Measurements from ENCODE around the gene SYCE3.

SYCE3 gene

DNA sequence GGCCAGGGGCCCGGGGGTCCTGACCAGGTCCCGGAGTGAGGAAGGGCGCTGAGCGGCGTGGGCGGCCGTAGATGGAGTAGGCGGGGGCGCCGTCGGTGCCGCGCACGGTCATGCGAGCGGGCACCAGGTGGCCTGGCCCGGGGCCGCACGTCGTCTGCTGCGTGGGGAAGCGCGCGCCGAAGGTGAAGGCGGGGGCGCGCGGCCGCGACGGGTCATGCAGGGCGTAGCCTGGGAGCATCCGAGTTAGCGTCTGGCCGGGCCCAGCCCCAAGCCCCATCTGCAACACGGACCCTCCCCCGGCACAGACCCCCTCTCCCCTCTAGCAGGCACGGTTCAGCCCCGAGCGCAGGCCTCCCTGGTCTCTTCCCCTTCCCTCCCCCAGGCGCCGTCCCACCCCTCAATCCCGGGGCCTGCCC, 31.2 kb downstream of the SYCE3 start:
- DNase-seq (ENCODE audit: low read depth in 2 of 2), result peak in 1 of 2 donors; percentile 62

DNA sequence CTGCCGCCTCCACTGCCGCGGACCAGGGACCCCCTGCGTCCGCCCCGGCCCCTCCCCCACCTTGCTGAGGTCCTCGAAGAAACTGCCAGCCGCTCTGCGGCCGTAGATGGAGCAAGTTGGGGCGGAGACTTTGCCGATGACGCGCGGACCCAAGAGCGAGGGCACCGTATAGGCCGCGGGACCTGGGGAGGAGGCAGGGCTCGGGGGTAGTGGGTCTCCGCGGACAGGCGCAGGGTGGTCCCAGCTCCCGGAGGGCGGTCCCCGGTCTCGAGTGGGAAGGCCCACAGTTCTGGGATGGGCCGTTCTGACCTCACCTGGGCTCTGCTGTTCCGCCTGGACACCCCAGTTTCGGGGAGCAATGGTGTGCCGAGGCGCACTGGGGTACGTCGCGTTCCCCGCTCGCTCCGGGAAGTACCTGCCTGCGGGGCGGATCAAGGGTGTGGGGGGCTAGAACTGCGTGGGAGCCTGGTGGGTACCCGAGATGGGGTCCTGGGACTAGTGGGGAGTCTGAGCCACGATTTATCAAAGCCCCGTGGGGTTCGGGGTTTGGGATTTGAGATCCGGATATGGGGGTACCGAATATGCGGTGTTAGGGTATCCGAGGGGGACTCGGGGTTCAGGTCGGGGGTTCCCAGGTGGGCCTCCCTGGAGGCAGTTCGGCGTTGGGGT, 31.7 kb downstream of the SYCE3 start:
- DNase-seq (ENCODE audit: low read depth in 2 of 2), result peak; percentile 57 to 75

DNA sequence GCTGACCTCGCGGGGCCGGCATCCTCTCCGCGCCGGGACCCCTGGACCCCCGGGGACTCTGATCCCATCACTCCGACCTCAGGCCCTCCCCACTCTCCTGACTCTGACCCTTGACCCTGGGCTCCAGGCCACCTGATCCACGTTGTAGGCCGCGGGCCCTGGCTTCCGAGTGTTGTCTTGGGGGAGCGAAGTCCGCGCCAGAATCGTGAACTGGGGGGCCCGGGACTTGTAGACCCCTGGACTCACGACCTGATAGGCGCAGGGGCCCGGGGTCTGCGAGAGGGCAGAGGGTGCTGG, 32.2 kb downstream of the SYCE3 start:
- DNase-seq (ENCODE audit: low read depth in 2 of 2), result peak in 1 of 2 donors; percentile 43

DNA sequence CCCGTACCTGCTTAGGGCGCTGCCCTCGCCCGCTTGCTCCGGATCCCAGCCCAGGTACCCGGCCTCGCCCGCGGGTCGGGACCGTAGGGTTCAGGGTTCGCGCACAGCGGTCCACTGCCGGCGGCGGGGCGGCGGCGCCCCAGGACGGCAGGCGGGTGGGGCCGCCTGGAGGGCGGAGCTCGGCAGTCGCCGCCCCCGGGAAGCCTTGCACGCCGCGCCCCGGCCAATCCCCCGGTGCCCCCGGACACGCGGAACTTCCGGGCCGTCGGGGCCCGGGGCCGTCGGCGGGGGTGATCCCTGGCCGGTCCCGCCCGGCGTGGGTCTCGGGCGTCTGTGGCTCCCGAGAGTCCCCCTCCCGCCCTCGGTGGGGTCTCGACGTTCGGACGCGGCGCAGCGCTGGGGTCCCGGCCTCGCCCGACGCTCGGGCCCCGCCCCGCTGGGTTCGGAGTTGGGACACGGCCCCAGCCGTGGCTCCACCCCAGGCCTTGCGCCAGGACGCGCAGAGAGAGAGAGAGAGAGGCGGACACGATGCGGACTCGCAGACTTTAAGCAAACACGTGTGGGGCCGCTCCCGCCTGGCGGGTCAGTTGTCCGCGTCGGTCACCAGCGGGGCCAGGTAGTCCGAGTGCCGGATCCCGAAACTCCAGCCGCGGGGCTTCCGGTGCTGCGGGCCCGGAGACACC, 32.7 kb downstream of the SYCE3 start, which contains the start of gene TYMP:
TSS of gene TYMP (minus strand) at position 116 of the 683 bp plus-strand sequence. CDS start 303 bp downstream, outside the sequence.
- DNase-seq (ENCODE audit: low read depth in 2 of 2), result peak in 1 of 2 donors; percentile 60

DNA sequence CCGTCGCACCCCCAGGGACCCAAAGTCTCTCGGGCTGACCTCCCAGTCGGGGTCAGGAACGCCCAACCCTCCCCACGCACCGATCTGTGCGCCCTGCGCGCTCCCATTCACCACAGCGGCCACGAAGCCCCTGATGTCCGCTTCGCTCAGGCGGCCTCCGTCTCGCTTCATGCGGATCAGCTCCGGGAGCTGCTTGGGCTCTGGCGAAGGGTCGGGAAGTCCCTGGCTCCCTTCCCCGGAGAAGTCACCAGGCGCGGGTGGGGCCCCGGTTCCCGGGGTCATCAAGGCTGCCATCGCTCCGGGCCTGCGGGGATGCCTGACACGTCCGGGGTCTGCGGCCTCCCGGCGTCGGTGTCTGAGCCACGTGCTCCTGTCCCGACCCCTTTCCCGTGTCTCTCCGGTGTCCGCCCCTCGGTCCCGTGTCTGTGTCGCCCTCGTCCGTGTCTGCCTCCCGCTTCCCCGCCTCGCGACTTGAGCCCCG, 33.3 kb downstream of the SYCE3 start:
- DNase-seq (ENCODE audit: low read depth in 2 of 2), result no peak

DNA sequence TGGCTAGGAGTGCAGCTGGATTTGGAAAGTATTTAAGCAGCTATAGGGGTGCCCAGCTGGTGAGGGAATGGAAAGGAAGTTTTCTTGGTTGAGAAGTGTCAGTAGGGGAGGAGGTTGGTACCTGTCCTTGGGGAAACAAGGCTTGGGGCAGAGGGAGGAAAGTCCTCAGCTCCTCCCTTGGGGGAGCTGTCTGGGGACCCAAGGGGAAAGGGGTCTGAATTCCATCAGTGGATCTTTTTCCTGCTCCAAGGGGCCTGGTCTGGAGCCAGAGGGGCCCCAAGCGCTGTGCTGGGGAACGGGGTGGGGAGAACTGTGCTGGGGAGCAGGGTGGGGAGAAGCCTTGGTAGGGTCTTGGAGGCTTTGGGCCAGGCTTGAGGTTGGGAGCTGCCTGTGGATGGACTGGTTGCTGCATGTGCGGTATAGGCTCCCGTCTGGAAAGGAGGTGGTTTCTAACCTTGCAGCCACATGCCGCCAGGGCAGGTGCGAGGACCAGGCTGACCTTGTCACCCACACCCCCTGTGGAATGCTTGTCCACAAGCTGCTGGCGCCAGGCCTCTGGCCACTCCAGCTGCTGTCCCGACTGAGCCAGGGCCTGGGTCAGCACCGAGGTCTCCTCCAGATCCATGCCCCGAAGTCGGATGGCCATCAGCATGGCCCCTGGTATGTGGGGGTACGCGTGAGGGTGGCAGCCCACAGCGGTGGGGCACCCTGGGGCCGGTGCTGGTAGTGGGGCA, 33.9 kb downstream of the SYCE3 start:
- DNase-seq (ENCODE audit: low read depth in 2 of 2), result no peak

DNA sequence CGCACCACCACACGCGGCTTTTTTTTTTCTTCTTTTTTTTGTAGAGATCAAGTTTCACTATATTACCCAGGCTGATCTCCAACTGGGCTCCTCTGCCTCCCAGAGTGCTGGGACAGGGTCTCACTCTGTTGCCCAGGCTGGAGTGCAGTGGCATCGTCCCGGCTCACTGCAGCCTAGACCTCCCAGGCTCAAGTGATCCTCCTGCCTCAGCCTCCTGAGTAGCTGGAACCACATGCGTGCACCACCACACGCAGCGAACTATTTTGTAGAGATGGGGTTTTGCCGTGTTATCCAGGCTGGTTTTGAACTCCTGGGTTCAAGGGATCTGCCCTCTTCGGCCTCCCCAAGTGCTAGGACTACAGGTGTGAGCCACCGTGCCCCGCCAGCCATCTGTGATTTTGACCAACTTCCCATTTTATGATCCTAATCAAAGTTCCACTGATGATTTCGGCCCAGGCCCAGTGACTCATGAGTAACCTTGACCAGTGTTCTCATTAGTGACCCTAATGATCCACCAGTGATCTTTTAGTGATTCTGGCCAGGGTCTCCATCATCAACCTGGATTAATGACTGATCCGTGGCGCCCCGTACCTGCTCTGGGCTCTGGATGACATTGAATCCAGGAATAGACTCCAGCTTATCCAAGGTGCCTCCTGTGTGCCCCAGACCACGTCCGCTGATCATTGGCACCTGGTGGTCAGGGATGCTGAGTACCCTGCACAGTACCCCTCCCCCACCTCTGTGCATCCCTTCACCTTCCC, 34.6 kb downstream of the SYCE3 start:
- no peak for DNase-seq (ENCODE audit: low read depth in 2 of 2)

DNA sequence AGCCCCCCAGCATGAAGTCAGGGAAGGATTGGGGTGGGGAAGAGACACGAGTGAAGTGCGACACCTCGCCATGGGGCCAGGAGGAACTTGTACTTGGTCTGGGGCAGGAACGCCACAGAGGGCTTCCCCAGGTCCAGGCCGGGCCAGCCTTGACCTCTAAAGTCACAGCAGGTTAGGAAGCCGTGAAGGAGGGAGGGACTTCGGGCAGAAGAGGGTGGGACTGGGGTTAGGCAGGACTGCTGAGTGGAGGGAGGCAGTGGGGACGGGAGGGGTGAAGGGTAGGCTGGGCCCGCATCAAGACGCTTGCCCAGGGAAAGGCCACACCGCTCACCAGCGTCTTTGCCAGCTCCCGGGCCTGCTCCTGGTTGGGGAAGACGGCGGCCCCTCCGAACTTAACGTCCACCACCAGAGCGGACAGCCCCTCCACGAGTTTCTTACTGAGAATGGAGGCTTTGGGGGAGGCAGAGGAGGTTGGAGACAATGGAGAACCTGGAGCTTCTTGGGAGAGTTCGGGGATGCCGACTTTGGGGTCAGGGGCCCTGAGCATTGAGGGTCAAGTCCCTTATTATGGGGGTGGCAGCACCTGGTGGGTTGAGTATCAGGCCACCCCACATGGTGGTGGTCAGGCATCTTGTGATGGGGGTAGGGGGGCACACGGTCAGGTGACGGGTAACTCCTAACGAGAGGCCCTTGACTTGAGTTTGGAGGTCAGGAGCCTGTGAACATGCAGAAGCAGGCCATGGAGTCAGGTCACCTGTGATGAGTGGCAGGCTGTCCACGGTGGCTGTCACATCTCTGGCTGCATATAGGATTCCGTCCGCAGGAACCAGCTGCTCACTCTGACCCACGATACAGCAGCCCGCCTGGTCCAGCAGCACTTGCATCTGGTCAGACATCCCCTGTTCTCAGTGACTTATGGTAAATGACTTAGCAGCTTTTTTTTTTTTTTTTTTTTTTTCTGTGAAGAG, 35.6 kb downstream of the SYCE3 start:
- DNase-seq (ENCODE audit: low read depth in 2 of 2), result no peak

DNA sequence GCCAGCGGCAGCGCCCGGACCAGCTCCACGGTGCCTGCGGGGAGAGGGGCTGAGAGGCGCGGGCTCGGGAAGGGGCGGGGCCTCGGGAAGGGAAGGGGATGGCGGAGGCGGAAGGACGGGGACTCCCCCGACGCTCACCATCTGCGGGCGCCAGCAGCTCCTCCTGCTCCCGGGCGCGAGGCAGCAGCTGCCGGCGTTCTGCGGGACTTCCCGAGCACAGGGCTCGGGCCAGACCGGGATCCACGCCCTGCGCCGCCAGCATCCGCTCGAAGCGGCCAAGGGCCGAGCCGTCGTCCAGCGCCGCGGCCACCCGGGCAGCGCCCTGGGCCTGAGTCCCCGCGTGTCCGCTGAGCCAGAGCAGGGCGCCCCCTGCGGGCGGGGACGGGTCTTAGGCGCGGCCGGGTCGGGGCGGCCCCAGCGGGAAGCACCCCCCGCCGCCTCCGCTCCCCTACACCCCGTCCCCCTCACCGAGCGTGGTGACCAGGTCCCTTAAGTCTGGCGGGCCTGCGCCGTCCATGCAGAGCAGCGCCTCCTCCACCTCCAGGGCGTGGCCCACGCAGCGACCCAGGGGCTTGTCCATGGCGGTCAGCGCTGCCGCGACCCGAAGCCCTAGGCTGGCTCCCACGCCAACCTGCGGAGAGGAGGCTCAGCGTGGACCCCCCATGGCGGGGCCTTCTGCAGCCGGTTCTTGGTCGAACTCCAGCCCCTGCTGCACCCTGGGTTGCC, 36.4 kb downstream of the SYCE3 start:
- DNase-seq (ENCODE audit: low read depth in 2 of 2), result peak; percentile 78 to 83

DNA sequence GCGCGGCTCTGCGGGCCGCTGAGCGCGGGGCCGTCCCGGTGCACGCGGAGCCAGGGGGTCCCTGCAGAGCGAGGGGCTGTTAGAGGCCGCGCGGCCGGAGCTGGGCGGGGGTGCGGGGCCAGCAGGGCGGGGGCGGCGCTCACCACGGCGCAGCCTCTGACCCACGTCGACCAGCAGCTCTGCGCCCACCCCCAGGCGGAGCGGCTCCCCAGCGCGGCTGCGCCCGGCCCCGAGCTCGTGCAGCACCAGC, 36.9 kb downstream of the SYCE3 start:
- no peak for DNase-seq (ENCODE audit: low read depth in 2 of 2)

DNA sequence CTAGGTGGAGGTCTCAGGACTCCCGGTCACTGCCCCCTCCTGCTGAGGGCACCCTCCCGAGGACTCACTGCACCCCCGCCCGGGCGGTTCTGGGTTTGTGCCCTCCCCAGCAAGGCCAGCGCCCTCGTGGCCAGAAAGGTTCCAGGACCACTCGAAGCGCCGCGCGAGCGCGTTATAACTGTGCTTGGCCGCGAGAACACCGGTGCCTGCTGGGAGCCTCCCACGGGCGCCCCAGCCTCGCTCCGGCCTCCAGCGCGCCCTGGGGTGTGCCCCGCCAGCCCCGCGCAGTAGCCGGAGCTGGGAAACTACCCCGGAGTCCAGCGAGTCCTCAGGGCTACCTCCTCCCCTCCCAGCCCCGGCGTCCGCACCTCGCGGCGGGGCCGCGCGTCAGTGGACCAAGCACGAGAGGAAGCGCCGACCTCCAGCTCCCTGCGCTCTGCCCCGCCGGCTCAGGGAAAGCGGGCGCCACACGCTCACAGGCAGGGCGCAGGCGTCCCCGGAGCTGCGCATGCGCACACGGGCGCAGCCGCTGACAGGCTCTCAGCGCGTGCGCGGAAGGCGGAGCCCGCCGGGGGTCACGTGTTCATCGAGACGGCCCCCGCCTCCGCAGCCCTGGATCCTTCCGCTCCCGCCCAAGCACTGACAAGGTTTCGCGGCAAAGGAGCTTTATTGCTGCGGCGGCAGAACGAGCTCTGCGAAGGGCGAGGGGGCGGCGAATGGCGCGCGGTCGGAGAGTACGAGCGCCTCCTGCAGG, 37.4 kb downstream of the SYCE3 start, which contains the start of gene SCO2:
TSS of gene SCO2 (minus strand) at position 495 of the 754 bp plus-strand sequence. CDS start 1,187 bp downstream, outside the sequence.
- peak; percentile 95 to 96 for DNase-seq (ENCODE audit: low read depth in 2 of 2)

DNA sequence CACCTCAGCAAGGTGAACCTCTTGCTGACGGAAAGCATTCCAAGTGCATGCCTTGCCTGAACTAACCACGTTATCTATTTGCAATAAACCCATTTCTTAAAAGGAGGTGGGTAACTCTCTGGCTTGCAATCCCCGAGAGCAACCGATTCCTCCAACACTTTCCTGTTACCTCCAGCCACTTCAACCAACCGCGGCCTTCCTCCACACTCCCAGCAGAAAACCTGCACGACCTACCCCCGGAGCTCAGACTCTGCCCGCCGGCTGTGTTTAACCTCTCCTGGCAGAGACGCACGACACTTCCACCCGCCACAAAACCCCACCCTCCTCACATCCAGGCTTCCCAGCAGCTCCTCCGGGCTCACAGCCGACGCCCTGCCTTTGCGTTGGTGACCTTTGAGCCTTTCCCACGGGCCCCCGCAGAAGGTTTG, 38.0 kb downstream of the SYCE3 start:
- DNase-seq (ENCODE audit: low read depth in 2 of 2), result no peak

DNA sequence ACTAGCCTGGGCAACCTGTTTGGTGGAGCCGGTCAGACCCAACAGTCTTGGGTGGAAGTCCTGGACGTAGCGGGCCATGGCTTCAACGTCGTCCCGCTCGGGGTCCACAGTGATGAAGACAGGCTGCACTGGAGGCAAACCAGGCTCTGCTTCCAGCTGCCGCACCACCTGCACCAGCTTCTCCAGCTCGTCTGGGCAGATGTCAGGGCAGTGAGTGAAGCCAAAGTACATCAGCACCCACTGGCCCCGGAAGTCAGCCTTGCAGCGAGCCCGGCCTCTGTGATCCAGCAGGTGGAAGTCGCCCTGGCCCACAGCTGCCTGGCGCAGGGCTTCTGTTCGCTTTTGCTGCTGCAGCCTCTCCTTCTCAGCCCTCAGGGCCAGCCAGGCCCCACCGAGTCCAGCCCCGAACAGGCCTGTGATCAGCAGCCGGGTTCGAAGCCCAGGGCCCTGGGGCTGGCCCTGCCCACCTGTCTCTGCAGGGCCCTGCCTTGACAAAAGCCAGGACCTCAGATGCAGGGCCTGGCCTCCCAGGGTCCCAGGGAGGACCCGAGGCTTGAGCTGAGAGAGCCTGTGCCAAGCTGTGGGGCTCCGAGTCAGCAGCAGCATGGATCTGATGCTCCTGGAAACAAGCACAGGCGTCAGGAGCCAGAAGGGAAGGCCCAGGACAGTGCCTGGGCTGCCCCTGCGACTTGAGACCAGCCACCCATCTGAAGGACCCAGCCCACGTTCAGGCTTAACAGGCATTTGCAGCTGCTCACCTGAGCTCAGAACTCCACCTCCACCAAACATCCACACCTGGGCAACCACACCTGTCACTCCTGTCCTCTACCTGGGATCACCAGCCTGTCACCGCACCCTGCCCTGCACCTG, 38.7 kb downstream of the SYCE3 start:
- DNase-seq (ENCODE audit: low read depth in 2 of 2), result no peak

DNA sequence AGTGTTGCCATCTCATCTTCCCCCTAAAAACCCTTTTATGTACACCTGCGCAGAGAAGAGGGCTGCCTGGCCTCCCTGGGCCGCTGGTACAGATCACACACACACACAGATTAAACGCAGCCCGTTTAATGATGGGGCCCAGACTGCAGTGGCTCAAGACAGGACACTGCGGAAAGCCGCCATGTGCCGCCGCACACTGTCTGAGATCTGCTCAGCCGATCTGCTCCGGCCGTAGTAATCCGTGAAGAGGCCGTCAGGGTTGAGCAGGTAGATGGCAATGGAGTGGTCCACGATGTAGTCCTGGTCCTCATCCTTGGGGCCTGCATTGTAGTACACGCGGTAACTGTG, 39.3 kb downstream of the SYCE3 start:
- no peak for DNase-seq (ENCODE audit: low read depth in 2 of 2)

DNA sequence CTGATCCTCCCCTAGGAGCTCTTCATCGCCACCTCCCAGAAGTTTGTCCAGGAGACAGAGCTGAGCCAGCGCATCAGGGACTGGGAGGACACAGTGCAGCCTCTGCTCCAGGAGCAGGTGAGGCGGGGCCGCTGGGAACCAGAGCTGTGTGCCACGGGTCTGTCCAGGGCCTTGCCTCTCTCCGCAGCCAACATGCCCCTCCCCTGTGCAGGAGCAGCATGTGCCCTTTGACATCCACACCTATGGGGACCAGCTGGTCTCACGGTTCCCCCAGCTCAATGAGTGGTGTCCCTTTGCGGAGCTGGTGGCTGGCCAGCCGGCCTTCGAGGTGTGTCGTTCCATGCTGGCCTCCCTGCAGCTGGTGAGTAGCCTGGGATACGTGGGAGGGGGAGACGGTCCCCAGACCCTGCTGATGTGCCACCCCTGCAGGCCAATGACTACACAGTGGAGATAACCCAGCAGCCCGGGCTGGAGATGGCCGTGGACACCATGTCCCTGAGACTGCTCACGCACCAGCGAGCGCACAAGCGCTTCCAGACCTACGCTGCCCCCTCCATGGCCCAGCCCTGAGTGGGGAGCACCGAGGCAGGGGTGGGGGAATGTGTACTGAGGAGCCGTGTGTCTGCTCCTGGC, 39.8 kb downstream of the SYCE3 start:
- DNase-seq (ENCODE audit: low read depth in 2 of 2), result no peak

DNA sequence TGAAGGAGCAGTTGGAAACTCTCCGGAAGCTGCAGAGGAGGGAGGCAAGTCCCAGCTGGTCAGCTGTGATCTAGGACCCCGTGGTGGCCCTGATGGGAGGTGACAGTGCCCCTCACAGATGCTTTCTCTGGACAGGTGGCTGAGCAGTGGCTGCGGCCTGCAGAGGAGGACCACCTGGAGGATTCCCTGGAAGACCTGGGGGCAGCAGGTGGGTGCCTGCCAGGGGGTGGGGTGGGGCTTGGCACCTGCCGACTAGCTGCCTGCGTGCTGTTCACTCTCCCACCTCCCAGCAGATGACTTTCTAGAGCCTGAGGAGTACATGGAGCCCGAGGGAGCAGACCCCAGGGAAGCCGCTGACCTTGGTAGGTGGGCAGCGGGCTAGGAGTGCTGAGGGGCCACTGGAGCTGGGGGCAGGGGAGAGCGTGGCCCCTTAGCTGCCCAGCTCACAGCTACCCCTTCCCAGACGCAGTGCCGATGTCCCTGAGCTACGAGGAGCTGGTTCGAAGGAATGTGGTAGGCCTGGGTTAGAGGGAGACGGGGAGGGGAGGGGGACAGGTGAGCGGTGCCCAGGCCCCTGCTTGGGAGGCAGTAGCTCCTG, 40.4 kb downstream of the SYCE3 start:
- DNase-seq (ENCODE audit: low read depth in 2 of 2), result no peak

DNA sequence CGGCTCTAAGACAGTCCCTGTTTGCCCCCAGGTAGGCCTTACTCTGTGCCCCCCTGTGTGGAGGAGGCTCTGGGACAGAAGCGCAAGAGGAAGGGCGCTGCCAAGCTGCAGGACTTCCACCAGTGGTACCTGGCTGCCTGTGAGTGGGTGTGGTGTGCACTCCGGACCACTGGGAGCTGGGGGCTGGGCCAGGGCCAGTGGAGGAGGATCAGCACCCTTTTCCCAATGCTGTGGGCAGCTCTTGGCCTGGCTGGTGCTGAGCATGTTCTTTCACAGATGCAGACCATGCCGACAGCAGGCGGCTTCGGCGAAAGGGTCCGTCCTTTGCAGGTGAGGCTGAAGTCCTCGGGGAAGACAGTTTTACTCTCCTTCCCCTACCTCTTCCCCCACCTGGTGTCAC, 41.0 kb downstream of the SYCE3 start:
- DNase-seq (ENCODE audit: low read depth in 2 of 2), result no peak
